ENCODE measurements around the gene IGF2R. TPM values are rescaled to one million over a fixed set of nuclear protein-coding genes. Genes with fewer than 3 reads are reported as not detected.

The IGF2R gene
- total RNA-seq, 1 experiment from 2014 or later = 75.3 TPM

- H3K4me1 Mint-ChIP-seq = peaks cover 49% of the 10 kb centered on the region
- H3K27ac Mint-ChIP-seq = no peak overlapping the region
- H3K36me3 Mint-ChIP-seq = no peaks in the 10 kb centered on the region
- ChIA-PET POLR2A (no interaction called here), CTCF (interaction anchor here (1.4 to 1.8 kb wide), 2 partner anchors 162 to 332 kb away, joined by 3 to 6 read pairs; no protein-coding TSS in a partner anchor)
- DNase-seq (ENCODE audit: low spot score) = no peak
- peaks cover 39% of the 10 kb centered on the region for H3K27me3 Mint-ChIP-seq (ENCODE audit: low read depth)
- no peaks in the 10 kb centered on the region for H3K9me3 Mint-ChIP-seq
- ATAC-seq = no peak
- no peak overlapping the region for H3K4me3 Mint-ChIP-seq
- TF ChIP-seq HMGXB4 (CRISPR knock-in tag; IDR thresholded peaks at IDR 0.05) (no peak), ZSCAN18 (CRISPR knock-in tag; IDR thresholded peaks at IDR 0.05) (no peak), GRHL2 (CRISPR knock-in tag; IDR thresholded peaks at IDR 0.05; ENCODE audit: insufficient replicate concordance, severe bottlenecking) (no peak), FOXJ3 (CRISPR knock-in tag; IDR thresholded peaks at IDR 0.05; ENCODE audit: borderline replicate concordance) (no peak), CREB1 (CRISPR knock-in tag; IDR thresholded peaks at IDR 0.05) (no peak), NFE2L1 (CRISPR knock-in tag; IDR thresholded peaks at IDR 0.05) (no peak), GTF2I (CRISPR knock-in tag; conservative IDR thresholded peaks at IDR 0.05) (no peak), ZNF512 (CRISPR knock-in tag; IDR thresholded peaks at IDR 0.05; ENCODE audit: borderline replicate concordance) (no peak), ZBTB21 (CRISPR knock-in tag; IDR thresholded peaks at IDR 0.05; ENCODE audit: borderline replicate concordance) (no peak), USF1 (CRISPR knock-in tag; IDR thresholded peaks at IDR 0.05) (no peak), STAT6 (CRISPR knock-in tag; conservative IDR thresholded peaks at IDR 0.05; ENCODE audit: low read depth) (no peak), ZNF423 (CRISPR knock-in tag; IDR thresholded peaks at IDR 0.05) (no peak), NFATC4 (CRISPR knock-in tag; IDR thresholded peaks at IDR 0.05) (no peak), AFF4 (CRISPR knock-in tag; IDR thresholded peaks at IDR 0.05; ENCODE audit: borderline replicate concordance) (no peak), FOXK1 (CRISPR knock-in tag; IDR thresholded peaks at IDR 0.05) (no peak)
- TF ChIP-seq, protein P1, sequence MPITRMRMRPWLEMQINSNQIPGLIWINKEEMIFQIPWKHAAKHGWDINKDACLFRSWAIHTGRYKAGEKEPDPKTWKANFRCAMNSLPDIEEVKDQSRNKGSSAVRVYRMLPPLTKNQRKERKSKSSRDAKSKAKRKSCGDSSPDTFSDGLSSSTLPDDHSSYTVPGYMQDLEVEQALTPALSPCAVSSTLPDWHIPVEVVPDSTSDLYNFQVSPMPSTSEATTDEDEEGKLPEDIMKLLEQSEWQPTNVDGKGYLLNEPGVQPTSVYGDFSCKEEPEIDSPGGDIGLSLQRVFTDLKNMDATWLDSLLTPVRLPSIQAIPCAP (CRISPR knock-in tag; IDR thresholded peaks at IDR 0.05) = no peak
- TF ChIP-seq, protein P2, sequence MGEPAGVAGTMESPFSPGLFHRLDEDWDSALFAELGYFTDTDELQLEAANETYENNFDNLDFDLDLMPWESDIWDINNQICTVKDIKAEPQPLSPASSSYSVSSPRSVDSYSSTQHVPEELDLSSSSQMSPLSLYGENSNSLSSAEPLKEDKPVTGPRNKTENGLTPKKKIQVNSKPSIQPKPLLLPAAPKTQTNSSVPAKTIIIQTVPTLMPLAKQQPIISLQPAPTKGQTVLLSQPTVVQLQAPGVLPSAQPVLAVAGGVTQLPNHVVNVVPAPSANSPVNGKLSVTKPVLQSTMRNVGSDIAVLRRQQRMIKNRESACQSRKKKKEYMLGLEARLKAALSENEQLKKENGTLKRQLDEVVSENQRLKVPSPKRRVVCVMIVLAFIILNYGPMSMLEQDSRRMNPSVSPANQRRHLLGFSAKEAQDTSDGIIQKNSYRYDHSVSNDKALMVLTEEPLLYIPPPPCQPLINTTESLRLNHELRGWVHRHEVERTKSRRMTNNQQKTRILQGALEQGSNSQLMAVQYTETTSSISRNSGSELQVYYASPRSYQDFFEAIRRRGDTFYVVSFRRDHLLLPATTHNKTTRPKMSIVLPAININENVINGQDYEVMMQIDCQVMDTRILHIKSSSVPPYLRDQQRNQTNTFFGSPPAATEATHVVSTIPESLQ (CRISPR knock-in tag; IDR thresholded peaks at IDR 0.05) = no peak
- TF ChIP-seq, protein P3, sequence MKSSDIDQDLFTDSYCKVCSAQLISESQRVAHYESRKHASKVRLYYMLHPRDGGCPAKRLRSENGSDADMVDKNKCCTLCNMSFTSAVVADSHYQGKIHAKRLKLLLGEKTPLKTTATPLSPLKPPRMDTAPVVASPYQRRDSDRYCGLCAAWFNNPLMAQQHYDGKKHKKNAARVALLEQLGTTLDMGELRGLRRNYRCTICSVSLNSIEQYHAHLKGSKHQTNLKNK (CRISPR knock-in tag; IDR thresholded peaks at IDR 0.05) = no peak
Measured at GRCh38 chr6:160134779-160135547, 166.1 kb downstream of the IGF2R start.
